ENCODE data around the gene ZSCAN30.
"Not testable (repeated sequence)": the region's sequence is repeated elsewhere in the genome, so short reads cannot be mapped to it uniquely, and the experiment has no call there.

ZSCAN30 gene

GRCh38 chr18:35236571-35237363, 53.3 kb downstream of the ZSCAN30 start:
- no peak overlapping the region for H3K4me3 ChIP-seq (ENCODE audit: low read length)
- no peak for TF ChIP-seq ZNF274 (IDR thresholded peaks at IDR 0.05; ENCODE audit: low read depth, low read length)

- H3K4me3 ChIP-seq (ENCODE audit: low read length): no peak overlapping the region
- no peak for TF ChIP-seq ZNF274 (IDR thresholded peaks at IDR 0.05; ENCODE audit: low read depth, low read length)
Measured at GRCh38 chr18:35231052-35231451, 59.0 kb downstream of the ZSCAN30 start.

- H3K4me3 ChIP-seq (ENCODE audit: low read length): no peak overlapping the region
- no peak for TF ChIP-seq ZNF274 (IDR thresholded peaks at IDR 0.05; ENCODE audit: low read depth, low read length)
Measured at GRCh38 chr18:35227254-35227653, 62.8 kb downstream of the ZSCAN30 start.

- H3K4me3 ChIP-seq (ENCODE audit: low read length): no peak overlapping the region
- TF ChIP-seq ZNF274 (IDR thresholded peaks at IDR 0.05; ENCODE audit: low read depth, low read length): no peak
Measured at GRCh38 chr18:35223797-35224196, 66.2 kb downstream of the ZSCAN30 start.

DNA sequence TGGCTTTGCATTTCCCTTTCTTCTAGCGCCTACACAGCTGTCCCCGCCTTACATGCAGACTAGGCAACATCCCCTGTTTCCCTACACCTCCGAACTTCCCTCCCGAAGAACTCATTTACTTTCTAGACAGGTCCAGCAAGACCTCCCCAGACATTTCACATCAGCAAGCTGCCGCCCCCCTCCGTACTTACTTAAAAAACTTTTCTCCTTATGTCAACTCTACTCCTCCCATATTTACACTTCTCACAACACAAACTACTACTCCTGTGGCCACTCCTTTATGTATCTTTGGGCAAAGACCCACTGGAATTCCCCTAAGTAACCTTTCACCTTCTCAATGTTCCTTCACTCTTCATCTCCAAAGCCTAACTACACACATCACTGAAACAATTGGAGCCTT, 69.6 kb downstream of the ZSCAN30 start:
- TF ChIP-seq ZNF274 (IDR thresholded peaks at IDR 0.05; ENCODE audit: low read depth, low read length): no peak
- no peak overlapping the region for H3K4me3 ChIP-seq (ENCODE audit: low read length)

GRCh38 chr18:35219331-35219730, 70.7 kb downstream of the ZSCAN30 start:
- H3K4me3 ChIP-seq (ENCODE audit: low read length): not testable (repeated sequence)

- not testable (repeated sequence) for H3K4me3 ChIP-seq (ENCODE audit: low read length)
Measured at GRCh38 chr18:35216611-35217010, 73.4 kb downstream of the ZSCAN30 start.

GRCh38 chr18:35215026-35215425, 75.0 kb downstream of the ZSCAN30 start:
- no peak for TF ChIP-seq ZNF274 (IDR thresholded peaks at IDR 0.05; ENCODE audit: low read depth, low read length)
- no peak overlapping the region for H3K4me3 ChIP-seq (ENCODE audit: low read length)

DNA sequence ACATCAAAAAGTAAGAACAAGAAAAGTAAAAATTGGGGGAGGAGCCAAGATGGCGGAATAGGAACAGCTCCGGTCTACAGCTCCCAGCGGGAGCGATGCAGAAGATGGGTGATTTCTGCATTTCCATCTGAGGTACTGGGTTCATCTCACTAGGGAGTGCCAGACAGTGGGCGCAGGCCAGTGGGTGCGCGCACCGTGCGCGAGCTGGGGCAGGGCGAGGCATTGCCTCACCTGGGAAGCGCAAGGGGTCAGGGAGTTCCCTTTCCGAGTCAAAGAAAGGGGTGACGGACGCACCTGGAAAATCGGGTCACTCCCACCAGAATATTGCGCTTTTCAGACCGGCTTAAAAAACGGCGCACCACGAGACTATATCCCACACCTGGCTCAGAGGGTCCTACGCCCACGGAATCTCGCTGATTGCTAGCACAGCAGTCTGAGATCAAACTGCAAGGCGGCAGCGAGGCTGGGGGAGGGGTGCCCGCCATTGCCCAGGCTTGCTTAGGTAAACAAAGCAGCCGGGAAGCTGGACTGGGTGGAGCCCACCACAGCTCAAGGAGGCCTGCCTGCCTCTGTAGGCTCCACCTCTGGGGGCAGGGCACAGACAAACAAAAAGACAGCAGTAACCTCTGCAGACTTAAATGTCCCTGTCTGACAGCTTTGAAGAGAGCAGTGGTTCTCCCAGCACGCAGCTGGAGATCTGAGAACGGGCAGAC, 84.1 kb downstream of the ZSCAN30 start:
- H3K4me3 ChIP-seq (ENCODE audit: low read length): not testable (repeated sequence)

DNA sequence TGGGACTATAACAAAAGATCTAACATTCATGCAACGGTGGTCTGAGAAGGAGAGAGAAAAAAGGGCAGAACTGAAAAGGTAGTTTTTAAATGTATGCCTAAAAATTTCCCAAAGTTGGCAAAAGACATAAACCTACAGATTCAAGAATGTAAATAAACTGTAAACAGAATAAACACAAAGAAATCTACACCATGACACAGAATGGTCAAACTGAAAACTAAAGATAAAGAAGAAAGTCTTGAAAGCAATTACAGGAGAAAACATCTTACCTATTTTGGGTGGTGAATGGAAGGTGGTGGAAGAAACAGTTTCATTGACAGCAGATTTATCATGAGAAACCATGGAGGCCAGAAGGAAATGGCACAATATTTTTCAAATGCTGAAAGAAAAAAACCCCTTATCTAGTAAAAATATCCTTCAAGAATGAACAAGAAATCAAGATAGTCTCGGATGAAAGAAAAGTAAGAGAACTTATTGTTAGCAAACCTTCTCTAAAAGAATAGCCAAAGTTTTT, 84.8 kb downstream of the ZSCAN30 start:
- no peak overlapping the region for H3K4me3 ChIP-seq (ENCODE audit: low read length)
- no peak for TF ChIP-seq ZNF274 (IDR thresholded peaks at IDR 0.05; ENCODE audit: low read depth, low read length)

- no peak for TF ChIP-seq ZNF274 (IDR thresholded peaks at IDR 0.05; ENCODE audit: low read depth, low read length)
- H3K4me3 ChIP-seq (ENCODE audit: low read length): no peak overlapping the region
Measured at GRCh38 chr18:35203067-35203466, 87.0 kb downstream of the ZSCAN30 start.

DNA sequence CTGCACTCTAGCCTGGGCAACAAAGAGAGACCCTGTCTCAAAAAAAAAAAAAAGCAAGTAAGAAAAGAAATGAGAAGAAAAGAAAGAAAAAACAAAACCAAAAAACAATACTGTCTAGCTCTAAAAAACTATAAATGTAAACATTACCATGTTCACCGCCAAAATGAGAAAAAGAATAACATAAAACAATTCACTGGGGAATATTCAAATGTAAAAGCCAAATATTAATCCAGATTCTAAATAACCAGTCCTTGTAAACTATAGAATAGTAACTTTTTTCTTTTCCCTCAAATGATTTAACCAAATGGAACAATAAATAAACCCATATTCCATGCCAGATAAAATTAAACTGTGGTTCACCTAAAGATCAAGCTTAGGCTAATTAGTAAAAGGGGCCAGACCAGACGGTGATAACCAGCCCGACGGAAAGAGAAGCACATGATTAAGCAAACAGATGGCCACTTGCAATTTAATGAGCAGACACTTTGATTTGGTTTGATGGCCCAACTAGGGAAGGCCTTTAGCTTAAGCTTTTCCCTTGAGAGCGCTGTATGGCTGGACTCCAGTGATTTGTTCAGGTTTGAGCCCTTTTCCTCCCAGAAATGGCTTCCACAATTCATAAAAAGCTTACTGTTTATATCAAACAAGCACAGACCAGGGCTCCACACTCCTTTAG, 88.6 kb downstream of the ZSCAN30 start:
- no peak overlapping the region for H3K4me3 ChIP-seq (ENCODE audit: low read length)
- TF ChIP-seq ZNF274 (IDR thresholded peaks at IDR 0.05; ENCODE audit: low read depth, low read length): no peak

Data from GM08714 (cell line).